ENCODE results near the gene GH2. TPM values are rescaled to one million over a fixed set of nuclear protein-coding genes. Genes with fewer than 3 reads are reported as not detected.
"Not testable (repeated sequence)": the region's sequence is repeated elsewhere in the genome, so short reads cannot be mapped to it uniquely, and the experiment has no call there.

The GH2 gene
- total RNA-seq, 1 donor from 2014 or later = not detected

- intact Hi-C loops (cut with micrococcal nuclease) = no loop called here
- DNase-seq (ENCODE audit: low spot score) = no peak
- H3K27ac Mint-ChIP-seq = no peak overlapping the region
- H3K9me3 Mint-ChIP-seq = peaks cover 6% of the 10 kb centered on the region
- H3K4me3 Mint-ChIP-seq = no peak overlapping the region
- H3K4me1 Mint-ChIP-seq (ENCODE audit: low read depth) = peaks cover 27% of the 10 kb centered on the region
- peaks cover 26% of the 10 kb centered on the region for H3K27me3 Mint-ChIP-seq (ENCODE audit: insufficient read depth)
- peaks cover 2% of the 10 kb centered on the region for H3K36me3 Mint-ChIP-seq (ENCODE audit: low read depth)
These were observed 31.3 kb downstream of the GH2 start for GRCh38 chr17:63850401-63850800.

DNA sequence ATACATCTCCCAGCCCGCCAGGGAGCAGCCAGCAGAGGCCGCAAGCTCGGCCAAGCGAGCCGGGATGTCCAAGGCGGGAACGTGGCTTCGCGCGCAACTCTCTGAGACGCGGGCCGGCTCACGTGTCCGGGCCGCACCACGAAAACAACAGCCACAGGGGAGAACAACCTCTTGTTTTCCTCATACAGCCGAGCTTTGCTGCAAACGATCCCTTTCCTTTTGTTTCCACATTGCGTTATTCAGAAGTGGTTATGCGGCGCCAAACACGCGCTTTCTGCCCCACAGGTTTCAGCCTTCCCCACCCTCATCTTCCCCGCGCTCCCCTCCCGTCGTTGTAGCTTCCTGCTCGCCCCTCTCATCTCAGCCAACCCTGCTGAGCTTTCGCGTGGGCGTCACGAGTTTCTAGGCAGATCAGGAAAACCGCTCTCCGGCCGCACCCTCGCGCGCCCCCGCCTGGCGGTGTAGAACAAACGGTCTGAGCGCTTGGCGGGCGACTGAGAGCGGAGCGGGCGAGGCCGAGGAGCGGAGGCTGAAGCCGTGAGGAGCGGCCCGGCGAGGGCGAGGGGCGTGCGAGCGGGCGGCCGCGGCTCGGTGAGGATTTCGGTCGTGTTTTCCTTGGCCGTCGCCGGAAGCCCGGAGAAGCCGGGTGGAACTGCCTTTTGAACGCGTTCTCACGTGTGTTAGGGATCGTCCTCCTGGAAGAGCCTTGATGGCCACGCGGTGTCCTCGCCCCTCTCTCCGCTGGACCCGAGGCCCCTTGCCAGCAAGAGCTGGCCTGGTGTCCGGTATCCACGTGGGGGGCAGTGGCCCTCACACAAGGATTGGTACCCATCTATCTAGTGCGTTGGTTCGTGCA is 32.7 kb downstream of the GH2 start:
- Mint-ChIP-seq H3K36me3 (ENCODE audit: low read depth) (peaks cover 2% of the 10 kb centered on the region), H3K9me3 (peaks cover 6% of the 10 kb centered on the region), H3K27me3 (ENCODE audit: insufficient read depth) (peaks cover 13% of the 10 kb centered on the region), H3K27ac (peak overlapping the region; percentile 97), H3K4me3 (peak overlapping the region; percentile 80), H3K4me1 (ENCODE audit: low read depth) (peaks cover 27% of the 10 kb centered on the region)
- intact Hi-C loops (cut with micrococcal nuclease) = no loop called here
- peak; percentile 94 for DNase-seq (ENCODE audit: low spot score)

GRCh38 chr17:63847525-63848249 is 34.1 kb downstream of the GH2 start:
- intact Hi-C loops (cut with micrococcal nuclease) = no loop called here
- peaks cover 32% of the 10 kb centered on the region for H3K4me1 Mint-ChIP-seq (ENCODE audit: low read depth)
- peak overlapping the region; percentile 45 for H3K27ac Mint-ChIP-seq
- no peak for DNase-seq (ENCODE audit: low spot score)
- H3K36me3 Mint-ChIP-seq (ENCODE audit: low read depth) = peaks cover 2% of the 10 kb centered on the region
- peaks cover 8% of the 10 kb centered on the region for H3K27me3 Mint-ChIP-seq (ENCODE audit: insufficient read depth)
- peaks cover 6% of the 10 kb centered on the region for H3K9me3 Mint-ChIP-seq
- H3K4me3 Mint-ChIP-seq = peak overlapping the region; percentile 61

- no peak for DNase-seq (ENCODE audit: low spot score)
- H3K27ac Mint-ChIP-seq = peak overlapping the region; percentile 24
- no peaks in the 10 kb centered on the region for H3K27me3 Mint-ChIP-seq (ENCODE audit: insufficient read depth)
- intact Hi-C loops (cut with micrococcal nuclease) = no loop called here
- no peak overlapping the region for H3K4me3 Mint-ChIP-seq
- peaks cover 6% of the 10 kb centered on the region for H3K9me3 Mint-ChIP-seq
- peaks cover 8% of the 10 kb centered on the region for H3K36me3 Mint-ChIP-seq (ENCODE audit: low read depth)
- peaks cover 45% of the 10 kb centered on the region for H3K4me1 Mint-ChIP-seq (ENCODE audit: low read depth)
These were observed 36.2 kb downstream of the GH2 start for GRCh38 chr17:63845509-63845908.

DNA sequence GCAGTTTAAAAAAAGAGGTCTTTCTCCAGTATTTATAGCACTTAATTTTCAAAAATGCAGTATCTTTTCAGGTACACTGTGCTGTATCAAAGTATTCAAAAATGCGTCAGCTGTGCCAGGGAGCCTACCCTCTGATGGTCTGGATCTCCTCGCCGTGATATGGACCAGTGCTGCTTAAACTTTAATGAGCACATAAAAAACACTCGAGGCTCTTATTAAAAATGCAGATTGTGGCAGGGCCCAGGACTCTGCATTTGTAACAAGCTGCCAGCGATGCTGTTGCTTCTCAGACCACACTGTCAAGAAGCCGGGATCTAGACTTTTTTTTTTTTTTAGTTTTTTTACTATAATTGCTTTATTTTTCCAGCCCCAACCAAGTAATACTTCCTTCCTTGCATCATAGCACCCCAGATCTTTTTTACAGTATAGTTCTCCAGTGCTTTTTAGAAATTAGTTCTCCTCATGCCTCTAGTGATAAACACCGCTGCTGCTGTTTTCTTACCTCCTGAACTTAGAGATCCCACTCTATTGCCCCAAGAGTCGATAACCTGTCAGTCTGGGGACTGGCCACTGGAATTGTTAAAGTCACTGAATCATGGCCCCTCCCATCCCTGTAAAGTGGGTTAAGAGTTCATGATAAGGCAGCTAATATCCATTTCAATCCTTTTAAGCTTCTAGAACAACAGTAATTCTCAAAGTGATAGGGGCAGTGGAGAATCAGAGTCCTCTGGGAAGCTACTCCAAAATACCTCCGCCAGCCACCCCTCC is 37.6 kb downstream of the GH2 start:
- intact Hi-C loops (cut with micrococcal nuclease) = loop anchor here (1.0 to 5.0 kb wide), 11 partner anchors 17 to 663 kb away; partner anchors contain the start of genes CCDC47, CEP95, DCAF7 and DDX5
- Mint-ChIP-seq H3K36me3 (ENCODE audit: low read depth) (peaks cover 10% of the 10 kb centered on the region), H3K27me3 (ENCODE audit: insufficient read depth) (no peaks in the 10 kb centered on the region), H3K27ac (peak overlapping the region; percentile 86), H3K4me1 (ENCODE audit: low read depth) (peaks cover 48% of the 10 kb centered on the region), H3K4me3 (peak overlapping the region; percentile 86), H3K9me3 (peaks cover 6% of the 10 kb centered on the region)
- no peak for DNase-seq (ENCODE audit: low spot score)

- peak; percentile 25 for DNase-seq (ENCODE audit: low spot score)
- Mint-ChIP-seq H3K4me3 (peak overlapping the region; percentile 86), H3K4me1 (ENCODE audit: low read depth) (peaks cover 45% of the 10 kb centered on the region), H3K27ac (peak overlapping the region; percentile 86)
- not testable (repeated sequence) for H3K27me3 Mint-ChIP-seq (ENCODE audit: insufficient read depth); H3K36me3 Mint-ChIP-seq (ENCODE audit: low read depth); H3K9me3 Mint-ChIP-seq
- intact Hi-C loops (cut with micrococcal nuclease) = loop anchor here (1.0 to 5.0 kb wide), 11 partner anchors 16 to 663 kb away; partner anchors contain the start of genes CCDC47, CEP95, DCAF7 and DDX5
These were observed 38.3 kb downstream of the GH2 start for GRCh38 chr17:63843387-63843888.

DNA sequence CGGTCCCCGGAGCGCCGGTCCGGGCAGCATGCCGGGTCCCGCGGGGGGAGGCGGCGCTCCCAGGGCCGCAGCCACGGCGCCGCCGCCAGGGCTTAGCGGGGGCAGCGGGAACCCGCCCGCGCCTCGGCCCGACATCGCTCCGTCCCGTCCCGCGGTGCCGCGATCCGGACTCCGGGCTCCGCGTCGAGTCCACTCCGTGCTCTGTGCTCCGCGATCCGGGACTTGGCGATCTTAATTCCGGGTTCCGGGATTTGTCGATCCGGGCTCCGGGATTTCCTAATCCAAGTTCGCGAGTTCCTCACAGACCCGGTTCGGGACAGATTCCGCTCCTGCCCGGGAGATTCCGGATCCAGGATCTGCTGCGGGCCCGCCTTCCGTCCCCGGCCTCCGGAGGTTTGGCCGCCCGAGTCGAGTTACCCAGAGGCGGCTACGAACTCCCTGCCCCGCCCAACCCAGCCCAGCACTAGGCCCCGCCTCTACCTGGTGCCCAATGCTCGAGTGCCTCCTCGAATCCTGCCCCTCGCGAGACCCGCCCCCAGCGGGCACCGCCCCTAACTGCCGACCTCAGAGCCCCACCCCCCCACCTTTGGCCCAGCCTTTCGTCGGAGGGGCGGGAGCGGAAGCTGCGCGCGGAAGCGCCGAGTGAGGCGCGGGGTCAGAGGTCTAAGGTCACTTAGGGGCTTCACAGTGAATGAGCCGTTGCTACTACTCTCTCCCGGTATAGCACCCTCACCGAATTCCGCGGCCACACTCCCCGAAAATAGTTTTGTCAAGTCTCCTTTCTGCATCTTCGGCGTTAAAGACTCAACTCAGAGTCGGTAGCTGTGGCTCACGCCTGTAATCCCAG is 39.0 kb downstream of the GH2 start, which contains the start of gene SMARCD2:
Gene SMARCD2, minus strand, starts transcription at position 146 of the 847 bp plus-strand sequence. Its CDS starts 11 bp downstream, at position 135.
- intact Hi-C loops (cut with micrococcal nuclease) = loop anchor here (1.0 to 5.0 kb wide), 11 partner anchors 15 to 664 kb away; partner anchors contain the start of genes CCDC47, CEP95, DCAF7 and DDX5
- Mint-ChIP-seq H3K9me3 (peaks cover under 1% of the 10 kb centered on the region), H3K27me3 (ENCODE audit: insufficient read depth) (no peaks in the 10 kb centered on the region)

GRCh38 chr17:63842173-63842539 is 39.6 kb downstream of the GH2 start:
- H3K27me3 Mint-ChIP-seq (ENCODE audit: insufficient read depth) = no peaks in the 10 kb centered on the region
- no peaks in the 10 kb centered on the region for H3K9me3 Mint-ChIP-seq
- DNase-seq (ENCODE audit: low spot score) = no peak
- H3K4me1 Mint-ChIP-seq (ENCODE audit: low read depth) = peaks cover 33% of the 10 kb centered on the region
- intact Hi-C loops (cut with micrococcal nuclease) = loop anchor here (2.0 to 5.0 kb wide), 7 partner anchors 100 to 665 kb away; partner anchors contain the start of genes CEP95, DCAF7, DDX5 and MAP3K3
- peak overlapping the region; percentile 96 for H3K4me3 Mint-ChIP-seq
- H3K27ac Mint-ChIP-seq = peak overlapping the region; percentile 91
- peaks cover 9% of the 10 kb centered on the region for H3K36me3 Mint-ChIP-seq (ENCODE audit: low read depth)

More for the DNA sequence above, 39.0 kb downstream of the GH2 start, which contains the start of gene SMARCD2:
- H3K36me3 Mint-ChIP-seq (ENCODE audit: low read depth) = peaks cover 8% of the 10 kb centered on the region
- peak within 1 kb of the TSS; percentile 96 for H3K4me3 Mint-ChIP-seq
- H3K4me1 Mint-ChIP-seq (ENCODE audit: low read depth) = peaks cover 39% of the 10 kb centered on the region
- peak; percentile 98 for DNase-seq (ENCODE audit: low spot score)
- peak within 1 kb of the TSS; percentile 91 for H3K27ac Mint-ChIP-seq

DNA sequence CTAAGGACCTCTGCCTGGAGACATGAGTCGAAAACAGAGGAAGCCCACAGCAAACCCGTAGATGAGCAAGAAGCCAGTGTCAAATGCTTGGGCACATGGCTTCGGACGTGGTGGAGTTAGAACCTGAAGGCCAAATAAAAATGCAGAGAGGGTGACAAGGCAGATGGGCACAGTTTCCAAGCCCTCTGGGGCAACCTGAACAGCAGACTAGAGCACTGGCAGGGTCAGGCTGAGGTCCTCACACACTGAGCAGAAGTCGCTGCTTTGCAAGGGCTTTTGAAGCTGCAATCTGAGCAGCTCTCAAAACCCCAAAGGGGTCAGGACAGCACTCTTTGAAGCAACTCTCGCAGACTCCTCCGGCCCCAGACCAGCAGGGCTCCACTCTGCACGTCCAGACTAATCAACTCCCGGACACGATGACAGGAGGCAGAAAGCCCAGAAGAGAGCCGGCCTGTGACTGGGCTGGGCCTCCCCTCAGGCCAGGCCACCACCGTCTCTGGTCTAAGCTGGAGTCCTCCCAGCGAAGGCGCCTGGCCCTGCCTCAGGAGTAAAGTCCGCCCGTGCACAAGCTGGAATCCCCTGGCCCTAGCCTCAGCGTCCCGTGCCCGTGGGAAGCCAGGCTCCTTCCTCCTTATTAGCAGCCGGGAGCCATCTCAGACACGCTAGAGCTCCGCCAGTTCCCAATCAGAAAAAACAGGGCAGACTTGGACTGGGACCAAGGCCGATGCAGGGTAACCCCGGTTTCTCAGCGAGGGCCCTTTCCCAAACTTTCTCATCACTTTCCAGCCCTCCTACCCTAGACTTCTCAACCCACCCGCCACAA is 40.2 kb downstream of the GH2 start:
- H3K4me3 Mint-ChIP-seq = peak overlapping the region; percentile 96
- peaks cover 28% of the 10 kb centered on the region for H3K4me1 Mint-ChIP-seq (ENCODE audit: low read depth)
- intact Hi-C loops (cut with micrococcal nuclease) = loop anchor here (2.0 to 5.0 kb wide), 7 partner anchors 99 to 665 kb away; partner anchors contain the start of genes CEP95, DCAF7, DDX5 and MAP3K3
- peaks cover 15% of the 10 kb centered on the region for H3K36me3 Mint-ChIP-seq (ENCODE audit: low read depth)
- DNase-seq (ENCODE audit: low spot score) = no peak
- no peaks in the 10 kb centered on the region for H3K9me3 Mint-ChIP-seq
- H3K27ac Mint-ChIP-seq = peak overlapping the region; percentile 91
- H3K27me3 Mint-ChIP-seq (ENCODE audit: insufficient read depth) = no peaks in the 10 kb centered on the region

DNA sequence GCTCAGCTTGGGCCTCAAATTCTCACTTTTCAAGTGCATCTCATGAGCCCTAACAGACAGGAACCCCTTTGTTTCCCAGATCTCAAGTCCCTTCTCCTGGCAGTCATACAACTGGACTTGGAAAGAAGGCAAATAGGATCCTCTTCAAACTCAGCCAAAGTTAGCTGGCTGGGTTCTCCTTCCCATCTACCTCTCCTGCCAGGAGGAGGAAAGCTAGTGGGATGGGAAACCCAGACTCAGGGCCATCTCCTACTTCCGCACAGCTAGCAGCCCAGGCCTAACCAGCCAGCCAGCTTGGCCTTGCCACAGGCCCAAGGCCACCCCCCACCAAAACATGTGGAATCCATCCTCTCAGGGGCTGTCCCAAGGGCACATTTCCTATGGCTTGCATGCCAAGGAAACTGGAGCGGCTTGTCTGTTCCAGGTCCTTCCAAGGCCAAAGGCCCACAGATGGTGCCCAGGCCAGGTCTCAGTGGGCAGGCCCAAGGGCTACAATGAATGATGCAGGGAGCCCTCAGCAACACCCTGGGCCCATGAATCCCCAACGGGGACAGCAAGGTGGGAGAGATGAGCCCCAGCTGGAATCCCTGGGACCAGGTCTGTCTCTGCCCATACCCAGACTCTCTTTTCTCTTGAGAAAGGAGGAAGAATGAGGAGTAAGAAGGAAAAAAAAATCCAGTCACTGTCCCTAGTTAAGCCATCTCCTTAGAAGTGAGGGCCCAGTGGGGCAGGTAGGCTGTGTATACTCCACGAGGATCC is 41.0 kb downstream of the GH2 start:
- H3K27me3 Mint-ChIP-seq (ENCODE audit: insufficient read depth) = no peaks in the 10 kb centered on the region
- intact Hi-C loops (cut with micrococcal nuclease) = loop anchor here (5.0 kb wide), 2 partner anchors 98 to 307 kb away; partner anchors contain the start of gene STRADA
- DNase-seq (ENCODE audit: low spot score) = no peak
- H3K4me3 Mint-ChIP-seq = peak overlapping the region; percentile 96
- H3K4me1 Mint-ChIP-seq (ENCODE audit: low read depth) = peaks cover 31% of the 10 kb centered on the region
- no peaks in the 10 kb centered on the region for H3K9me3 Mint-ChIP-seq
- peaks cover 18% of the 10 kb centered on the region for H3K36me3 Mint-ChIP-seq (ENCODE audit: low read depth)
- peak overlapping the region; percentile 91 for H3K27ac Mint-ChIP-seq
